DMS79 (cell line): ENCODE measurements around the gene CIDEC.

Experiments
- DNase-seq: peaks from one replicate; lab custom pipeline; 2025; lab: John Stamatoyannopoulos, UW

CIDEC gene

GRCh38 chr3:9879830-9880549, at the start of gene CIDEC:
TSS of gene CIDEC (minus strand) at chr3:9880253. CDS start at chr3:9878486, 1,767 bp downstream.
- no peak for DNase-seq

- DNase-seq, result no peak
Measured at GRCh38 chr3:9928158-9928557, 48.1 kb upstream of the CIDEC start.

GRCh38 chr3:9918261-9919038, 38.4 kb upstream of the CIDEC start:
- no peak for DNase-seq

GRCh38 chr3:9917820-9918219, 37.8 kb upstream of the CIDEC start:
- DNase-seq, result no peak

- peak; percentile 75 for DNase-seq
Measured at GRCh38 chr3:9916734-9917680, 37.0 kb upstream of the CIDEC start, which contains the start of gene IL17RC. TSS of gene IL17RC (plus strand) at chr3:9917098. CDS start at chr3:9917316, 218 bp downstream.

GRCh38 chr3:9916346-9916733, 36.3 kb upstream of the CIDEC start:
- no peak for DNase-seq

- DNase-seq, result peak; percentile 18
Measured at GRCh38 chr3:9915254-9916141, 35.4 kb upstream of the CIDEC start.

GRCh38 chr3:9914559-9915253, 34.7 kb upstream of the CIDEC start:
- no peak for DNase-seq

- no peak for DNase-seq
Measured at GRCh38 chr3:9914011-9914410, 34.0 kb upstream of the CIDEC start.

- DNase-seq, result no peak
Measured at GRCh38 chr3:9913601-9914000, 33.5 kb upstream of the CIDEC start.

GRCh38 chr3:9912294-9912935, 32.4 kb upstream of the CIDEC start:
- peak; percentile 9 for DNase-seq

GRCh38 chr3:9911863-9912262, 31.8 kb upstream of the CIDEC start:
- no peak for DNase-seq

- no peak for DNase-seq
Measured at GRCh38 chr3:9909221-9910013, 29.4 kb upstream of the CIDEC start.

GRCh38 chr3:9908286-9908685, 28.2 kb upstream of the CIDEC start:
- no peak for DNase-seq

- DNase-seq, result no peak
Measured at GRCh38 chr3:9906480-9906879, 26.4 kb upstream of the CIDEC start.

- no peak for DNase-seq
Measured at GRCh38 chr3:9903904-9904303, 23.9 kb upstream of the CIDEC start.

GRCh38 chr3:9903238-9903624, 23.2 kb upstream of the CIDEC start:
- no peak for DNase-seq

GRCh38 chr3:9902372-9903237, 22.6 kb upstream of the CIDEC start, which contains the start of gene IL17RE:
TSS of gene IL17RE (plus strand) at chr3:9902848. CDS start at chr3:9902933, 85 bp downstream.
- DNase-seq, result no peak
